ENCODE results near the gene PVRIG. TPM values are rescaled to one million over a fixed set of nuclear protein-coding genes. Genes with fewer than 3 reads are reported as not detected.
"Not testable (repeated sequence)": the region's sequence is repeated elsewhere in the genome, so short reads cannot be mapped to it uniquely, and the experiment has no call there.

The PVRIG gene
- total RNA-seq, 1 experiment from 2014 or later, result 1.1 TPM

- H3K4me3 ChIP-seq, result no peak overlapping the region
- H3K4me1 ChIP-seq (replicated peaks; ENCODE audit: insufficient read depth), result peaks cover 45% of the 10 kb centered on the region
- intact Hi-C loops (cut with micrococcal nuclease; ENCODE audit: unreplicated experiment), result no loop called here
- peaks cover 11% of the 10 kb centered on the region for H3K79me2 ChIP-seq (ENCODE audit: low read depth)
- H4K20me1 ChIP-seq (ENCODE audit: insufficient read depth), result no peaks in the 10 kb centered on the region
- no peaks in the 10 kb centered on the region for H3K9me2 ChIP-seq (ENCODE audit: insufficient read depth)
- H3K36me3 ChIP-seq (ENCODE audit: low read depth), result no peaks in the 10 kb centered on the region
- no peak for DNase-seq
- ChIA-PET CTCF (no interaction called here), POLR2A (ENCODE audit: unreplicated experiment) (interaction anchor here (0.6 kb wide), 1 partner anchor 101 kb away, joined by 3 read pairs; no protein-coding TSS in a partner anchor)
- peaks cover 22% of the 10 kb centered on the region for H3F3A ChIP-seq (ENCODE audit: insufficient read depth, low read depth)
- BruUV-seq (replicated peaks), result no TSS peak
- TF ChIP-seq EZH2 (IDR thresholded peaks at IDR 0.05; ENCODE audit: low read depth), result no peak
- TF ChIP-seq CTCF (conservative IDR thresholded peaks at IDR 0.05), result no peak
- peak overlapping the region; percentile 26; the same call in 1 of the 2 replicates for H3K4me2 ChIP-seq
- H3K9me3 ChIP-seq (ENCODE audit: insufficient read depth, low read depth), result no peaks in the 10 kb centered on the region
- H3K27me3 ChIP-seq (ENCODE audit: insufficient read depth, low read depth), result no peaks in the 10 kb centered on the region
- H2AFZ ChIP-seq, result no peak overlapping the region
- H3K27ac ChIP-seq, result peak overlapping the region; percentile 57; the same call in 1 of the 2 replicates
Observed at GRCh38 chr7:100248483-100248882, 28.7 kb downstream of the PVRIG start.

GRCh38 chr7:100257017-100257416 lies 37.3 kb downstream of the PVRIG start:
- no TSS peak for BruUV-seq (replicated peaks)
- Histone ChIP-seq H3K4me2 (no peak overlapping the region), H2AFZ (no peak overlapping the region), H3K79me2 (ENCODE audit: low read depth) (peaks cover 4% of the 10 kb centered on the region; the same call in 1 of the 2 replicates), H3K4me1 (replicated peaks; ENCODE audit: insufficient read depth) (no peaks in the 10 kb centered on the region), H3K36me3 (ENCODE audit: low read depth) (no peaks in the 10 kb centered on the region), H3K4me3 (no peak overlapping the region), H3K9me2 (ENCODE audit: insufficient read depth) (no peaks in the 10 kb centered on the region), H3K27me3 (ENCODE audit: insufficient read depth, low read depth) (no peaks in the 10 kb centered on the region), H4K20me1 (ENCODE audit: insufficient read depth) (no peaks in the 10 kb centered on the region), H3F3A (ENCODE audit: insufficient read depth, low read depth) (no peaks in the 10 kb centered on the region), H3K9me3 (ENCODE audit: insufficient read depth, low read depth) (no peaks in the 10 kb centered on the region), H3K27ac (no peak overlapping the region)
- TF ChIP-seq EZH2 (IDR thresholded peaks at IDR 0.05; ENCODE audit: low read depth) (no peak), CTCF (conservative IDR thresholded peaks at IDR 0.05) (no peak)
- CTCF ChIA-PET, result no interaction called here
- POLR2A ChIA-PET (ENCODE audit: unreplicated experiment), result no interaction called here
- DNase-seq, result no peak
- intact Hi-C loops (cut with micrococcal nuclease; ENCODE audit: unreplicated experiment), result no loop called here

- DNase-seq; BruUV-seq (replicated peaks): not testable (repeated sequence)
Observed at GRCh38 chr7:100259984-100260383, 40.2 kb downstream of the PVRIG start.

GRCh38 chr7:100262896-100263295 lies 43.1 kb downstream of the PVRIG start:
- H3K27me3 ChIP-seq (ENCODE audit: insufficient read depth, low read depth); H3K9me3 ChIP-seq (ENCODE audit: insufficient read depth, low read depth); H3K4me3 ChIP-seq; CTCF ChIA-PET; H3K27ac ChIP-seq; H3K9me2 ChIP-seq (ENCODE audit: insufficient read depth); H3K36me3 ChIP-seq (ENCODE audit: low read depth); POLR2A ChIA-PET (ENCODE audit: unreplicated experiment); H3K4me2 ChIP-seq; intact Hi-C loops (cut with micrococcal nuclease; ENCODE audit: unreplicated experiment); BruUV-seq (replicated peaks); DNase-seq; H4K20me1 ChIP-seq (ENCODE audit: insufficient read depth); H2AFZ ChIP-seq: not testable (repeated sequence)
- Histone ChIP-seq H3K79me2 (ENCODE audit: low read depth) (peaks cover 33% of the 10 kb centered on the region), H3K4me1 (replicated peaks; ENCODE audit: insufficient read depth) (peaks cover 45% of the 10 kb centered on the region; the same call in 1 of the 2 replicates), H3F3A (ENCODE audit: insufficient read depth, low read depth) (peaks cover 20% of the 10 kb centered on the region)

More at GRCh38 chr7:100259984-100260383, 40.2 kb downstream of the PVRIG start:
- CTCF ChIA-PET; H3K4me2 ChIP-seq; H3K9me2 ChIP-seq (ENCODE audit: insufficient read depth); H3K4me3 ChIP-seq; intact Hi-C loops (cut with micrococcal nuclease; ENCODE audit: unreplicated experiment); H3K36me3 ChIP-seq (ENCODE audit: low read depth); H2AFZ ChIP-seq; POLR2A ChIA-PET (ENCODE audit: unreplicated experiment); H4K20me1 ChIP-seq (ENCODE audit: insufficient read depth); H3K27me3 ChIP-seq (ENCODE audit: insufficient read depth, low read depth); H3K9me3 ChIP-seq (ENCODE audit: insufficient read depth, low read depth); H3K27ac ChIP-seq: not testable (repeated sequence)
- Histone ChIP-seq H3K79me2 (ENCODE audit: low read depth) (peaks cover 14% of the 10 kb centered on the region), H3K4me1 (replicated peaks; ENCODE audit: insufficient read depth) (peaks cover 16% of the 10 kb centered on the region; the same call in 1 of the 2 replicates), H3F3A (ENCODE audit: insufficient read depth, low read depth) (peaks cover 12% of the 10 kb centered on the region)

- H3K4me2 ChIP-seq; POLR2A ChIA-PET (ENCODE audit: unreplicated experiment); DNase-seq; H3K4me3 ChIP-seq; H2AFZ ChIP-seq; intact Hi-C loops (cut with micrococcal nuclease; ENCODE audit: unreplicated experiment); H4K20me1 ChIP-seq (ENCODE audit: insufficient read depth); H3K9me3 ChIP-seq (ENCODE audit: insufficient read depth, low read depth); H3K9me2 ChIP-seq (ENCODE audit: insufficient read depth); H3K27me3 ChIP-seq (ENCODE audit: insufficient read depth, low read depth); H3K36me3 ChIP-seq (ENCODE audit: low read depth); BruUV-seq (replicated peaks): not testable (repeated sequence)
- Histone ChIP-seq H3K27ac (peak overlapping the region; percentile 76), H3F3A (ENCODE audit: insufficient read depth, low read depth) (peaks cover 27% of the 10 kb centered on the region), H3K4me1 (replicated peaks; ENCODE audit: insufficient read depth) (peaks cover 55% of the 10 kb centered on the region), H3K79me2 (ENCODE audit: low read depth) (peaks cover 46% of the 10 kb centered on the region)
- CTCF ChIA-PET, result interaction anchor here (0.6 kb wide), 1 partner anchor 23 kb away, joined by 29 read pairs; no protein-coding TSS in a partner anchor
Observed at GRCh38 chr7:100264223-100264622, 44.5 kb downstream of the PVRIG start.

- CTCF ChIA-PET, result interaction anchor here (0.6 kb wide), 3 partner anchors 23 to 29 kb away, joined by 3 to 29 read pairs (median 3); no protein-coding TSS in a partner anchor
- H3K27ac ChIP-seq, result peak overlapping the region; percentile 76
- H3K9me2 ChIP-seq (ENCODE audit: insufficient read depth); BruUV-seq (replicated peaks); H3K27me3 ChIP-seq (ENCODE audit: insufficient read depth, low read depth); H3K4me3 ChIP-seq; H3K9me3 ChIP-seq (ENCODE audit: insufficient read depth, low read depth); H4K20me1 ChIP-seq (ENCODE audit: insufficient read depth); H3K36me3 ChIP-seq (ENCODE audit: low read depth); H2AFZ ChIP-seq: not testable (repeated sequence)
- peak; percentile 88 to 93 for DNase-seq
- peaks cover 47% of the 10 kb centered on the region for H3K79me2 ChIP-seq (ENCODE audit: low read depth)
- peaks cover 59% of the 10 kb centered on the region for H3K4me1 ChIP-seq (replicated peaks; ENCODE audit: insufficient read depth)
- POLR2A ChIA-PET (ENCODE audit: unreplicated experiment), result interaction anchor here (0.7 kb wide), 1 partner anchor 63 kb away, joined by 6 read pairs; no protein-coding TSS in a partner anchor
- intact Hi-C loops (cut with micrococcal nuclease; ENCODE audit: unreplicated experiment), result loop anchor here (1.0 kb wide), 1 partner anchor 17 kb away; no protein-coding TSS in a partner anchor
- H3K4me2 ChIP-seq, result peak overlapping the region; percentile 53; the same call in 1 of the 2 replicates
- H3F3A ChIP-seq (ENCODE audit: insufficient read depth, low read depth), result peaks cover 31% of the 10 kb centered on the region
Observed at GRCh38 chr7:100264669-100265165, 45.0 kb downstream of the PVRIG start.

Data from PC-9 (cell line).